GM21526 (cell line): ENCODE data around the gene PSMA1.
"Not testable (repeated sequence)": the region's sequence is repeated elsewhere in the genome, so short reads cannot be mapped to it uniquely, and the experiment has no call there.

Experiments used
- ATAC-seq: cut with Tn5 transposase; IDR thresholded peaks from one replicate; pipeline ENCODE4 v1.9.1; 2021; ENCODE audit warnings: moderate library complexity; ENCODE audit not compliant: unreplicated experiment, low FRiP score

Gene PSMA1

DNA sequence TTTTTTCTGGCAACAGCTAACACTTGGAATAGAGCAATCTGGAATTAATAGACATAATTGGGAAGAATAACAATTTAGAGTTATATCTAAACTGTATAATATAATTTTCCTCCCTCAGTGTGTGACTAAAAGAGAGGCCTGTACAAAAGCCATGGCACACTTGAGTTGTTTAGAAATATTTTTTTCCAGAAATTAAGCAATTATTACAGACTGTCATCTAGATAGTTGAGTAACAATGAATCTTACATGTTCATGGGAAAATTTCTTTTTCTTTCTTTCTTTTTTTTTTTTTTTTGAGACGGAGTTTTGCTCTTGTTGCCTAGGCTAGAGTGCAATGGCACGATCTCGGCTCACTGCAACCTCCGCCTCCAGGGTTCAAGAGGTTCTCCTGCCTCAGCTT, 15.0 kb upstream of the PSMA1 start:
- ATAC-seq: not testable (repeated sequence)

DNA sequence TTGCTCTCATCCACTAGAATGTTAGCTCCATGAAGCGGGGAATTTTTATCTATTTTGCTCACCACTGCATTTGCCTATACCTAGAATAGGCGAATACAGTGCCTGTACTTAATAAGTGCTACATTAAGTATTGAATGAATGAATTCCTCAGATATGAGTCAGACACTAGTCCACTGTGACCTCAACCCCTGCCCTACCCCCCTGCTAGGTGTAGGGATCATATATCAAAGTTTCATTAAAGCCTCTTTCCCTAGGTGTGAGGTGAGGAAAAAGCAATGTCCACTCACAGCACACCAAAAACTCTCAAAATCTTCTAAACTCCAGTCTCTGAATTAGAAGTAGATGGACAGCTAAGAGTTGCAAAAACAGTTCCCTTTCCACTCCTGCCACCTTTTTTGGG, 9.8 kb upstream of the PSMA1 start:
- no peak for ATAC-seq

- ATAC-seq: no peak
Measured at GRCh38 chr11:14529321-14529720, 9.1 kb upstream of the PSMA1 start.

GRCh38 chr11:14522801-14523200, 2.6 kb upstream of the PSMA1 start:
- ATAC-seq: no peak

DNA sequence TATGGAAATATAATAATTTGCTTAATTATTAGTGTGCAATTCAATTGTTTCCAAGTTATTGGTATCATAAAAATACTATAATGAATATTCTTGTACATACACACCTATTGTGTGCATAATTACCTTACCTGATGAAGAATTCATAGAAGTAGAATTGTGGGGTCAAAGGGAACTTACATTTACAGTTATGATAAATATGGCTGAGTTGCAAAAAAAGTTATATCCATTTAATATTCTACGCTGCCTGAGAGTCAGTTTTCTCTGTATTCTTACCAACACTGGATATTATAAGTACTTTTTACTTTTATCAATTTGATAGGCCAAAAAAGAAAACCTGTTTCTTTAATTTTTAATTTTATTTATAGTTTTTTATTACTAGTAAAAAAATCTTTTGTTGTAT, 2.1 kb upstream of the PSMA1 start:
- ATAC-seq: no peak

- ATAC-seq: no peak
Measured at GRCh38 chr11:14520747-14521151, 563 bp upstream of the PSMA1 start.

DNA sequence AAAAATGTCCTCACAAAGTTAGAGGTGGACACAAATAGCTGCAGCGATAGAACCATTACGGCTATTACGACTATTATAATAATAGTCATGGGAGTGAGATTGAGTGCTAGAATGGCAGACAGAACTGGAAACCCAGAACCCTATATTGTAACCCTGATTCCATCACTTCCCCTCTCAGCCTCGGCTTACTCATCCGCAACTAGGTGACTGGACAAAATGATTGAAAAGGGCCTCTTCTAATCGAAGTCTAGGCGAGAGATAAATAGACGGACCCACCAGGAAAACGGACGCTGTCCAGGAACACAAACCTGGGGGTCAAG, 629 bp downstream of the PSMA1 start:
- peak; percentile 10 for ATAC-seq

GRCh38 chr11:14518820-14519219, 1.4 kb downstream of the PSMA1 start:
- ATAC-seq: no peak

- no peak for ATAC-seq
Measured at GRCh38 chr11:14513800-14514199, 6.4 kb downstream of the PSMA1 start.

DNA sequence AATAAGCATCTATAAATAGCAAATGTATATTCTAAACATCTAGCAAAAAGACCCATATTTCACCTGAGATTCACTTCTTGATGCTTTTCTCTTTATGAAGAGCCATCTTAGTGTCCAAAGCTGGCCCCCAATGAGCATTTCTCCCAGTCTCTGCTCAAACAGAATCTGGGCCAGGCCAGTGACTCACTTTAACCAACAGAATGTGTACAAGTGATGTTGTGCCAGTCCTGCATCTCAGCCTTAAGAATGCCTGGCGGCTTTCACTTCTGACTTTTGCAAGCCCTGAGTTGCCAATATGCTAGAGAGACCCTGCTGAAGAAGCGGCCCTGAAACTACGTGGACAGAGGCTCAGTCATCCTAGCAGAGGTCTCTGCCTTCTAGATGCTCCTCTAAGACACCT, 13.7 kb downstream of the PSMA1 start:
- no peak for ATAC-seq

DNA sequence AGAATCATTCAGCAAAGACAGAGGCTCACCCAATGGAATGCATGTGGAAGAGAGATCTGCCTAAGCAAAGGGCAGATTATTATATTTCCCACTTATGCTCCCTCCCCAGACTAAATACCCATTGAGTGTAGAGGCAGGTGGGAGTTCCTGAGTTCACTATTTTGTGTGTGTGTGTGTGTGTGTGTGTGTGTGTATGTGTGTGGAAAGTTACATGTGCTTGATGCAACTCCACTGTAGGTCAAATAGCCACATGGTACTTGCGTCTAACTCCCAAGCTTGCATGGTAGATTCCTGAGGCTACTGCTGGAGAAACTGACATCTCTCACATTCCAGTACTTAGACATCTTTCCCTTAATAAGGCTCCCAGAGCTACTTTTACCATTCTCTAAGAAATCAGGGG, 17.2 kb downstream of the PSMA1 start:
- no peak for ATAC-seq

DNA sequence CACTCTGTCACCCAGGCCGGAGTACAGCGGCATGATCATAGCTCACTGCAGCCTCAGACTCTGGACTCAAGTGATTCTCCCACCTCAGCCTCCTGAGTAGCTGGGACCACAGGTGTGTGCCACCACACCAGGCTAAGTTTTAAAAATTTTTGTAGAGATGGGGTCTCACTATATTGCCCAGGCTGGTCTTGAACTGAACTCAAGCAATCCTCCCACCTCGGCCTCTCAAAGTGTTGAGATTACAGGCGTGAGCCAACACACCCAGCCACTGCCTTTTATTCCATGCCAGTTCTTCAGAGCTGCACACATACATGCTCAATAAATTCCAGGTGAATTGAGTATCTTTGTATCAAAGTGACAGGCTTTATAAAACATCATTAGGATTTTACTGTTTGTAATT, 18.1 kb downstream of the PSMA1 start:
- ATAC-seq: no peak

DNA sequence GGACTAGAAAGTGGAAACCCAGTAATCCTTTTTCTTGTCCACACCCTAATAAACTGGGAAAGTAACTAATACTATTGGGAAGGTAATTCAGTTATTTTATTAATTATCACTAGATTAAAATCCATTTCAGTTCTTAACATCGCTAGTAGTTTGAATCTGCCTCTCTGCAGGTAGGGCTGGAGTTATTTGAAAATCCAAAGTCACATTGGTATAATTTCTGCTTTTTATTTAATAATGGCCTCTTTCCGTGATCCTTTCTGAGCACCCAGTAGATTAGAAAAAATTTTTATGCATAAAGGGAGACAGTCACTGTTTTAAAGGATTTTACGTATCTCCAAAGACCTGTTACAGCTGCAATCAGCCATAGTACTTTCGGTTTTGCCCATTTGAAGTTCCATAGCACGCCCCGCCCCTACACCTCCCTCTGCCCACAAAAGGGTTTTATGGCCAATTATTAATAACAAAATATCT, 20.0 kb downstream of the PSMA1 start:
- peak; percentile 54 for ATAC-seq

DNA sequence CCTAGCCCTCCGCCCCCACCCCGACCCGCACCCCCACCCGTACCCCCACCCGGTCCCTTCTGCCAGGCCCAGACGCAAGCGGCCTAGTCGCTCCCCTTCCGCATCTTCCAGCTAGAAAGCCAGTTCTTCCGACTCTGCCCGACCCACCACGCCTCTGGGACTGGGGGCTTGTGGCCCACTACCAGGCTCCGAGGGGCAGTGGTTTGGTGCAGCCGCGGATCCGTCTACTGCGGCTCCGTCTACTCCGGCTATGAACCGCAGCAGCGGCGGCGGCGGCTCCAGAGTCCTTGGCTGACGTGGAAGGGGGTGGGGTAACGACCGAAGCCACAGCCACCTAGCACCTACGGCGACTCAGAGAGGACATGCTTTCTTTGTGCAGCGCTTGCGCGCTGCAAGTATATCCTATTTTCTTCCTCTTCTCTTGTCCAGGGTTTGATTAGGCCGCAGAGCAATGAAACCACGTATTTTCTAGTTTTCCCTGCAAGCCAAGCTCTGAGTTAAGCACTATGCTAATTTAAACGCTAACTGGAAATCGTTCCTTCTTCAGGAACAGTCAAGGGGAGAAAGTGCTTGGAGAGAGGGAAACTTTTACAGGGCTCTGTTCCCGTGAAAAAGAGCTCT, 20.5 kb downstream of the PSMA1 start, which contains the start of gene COPB1:
COPB1 (minus strand) TSS at position 252 of the 621 bp plus-strand sequence. CDS start 883 bp downstream, outside the sequence.
- ATAC-seq: peak; percentile 88

DNA sequence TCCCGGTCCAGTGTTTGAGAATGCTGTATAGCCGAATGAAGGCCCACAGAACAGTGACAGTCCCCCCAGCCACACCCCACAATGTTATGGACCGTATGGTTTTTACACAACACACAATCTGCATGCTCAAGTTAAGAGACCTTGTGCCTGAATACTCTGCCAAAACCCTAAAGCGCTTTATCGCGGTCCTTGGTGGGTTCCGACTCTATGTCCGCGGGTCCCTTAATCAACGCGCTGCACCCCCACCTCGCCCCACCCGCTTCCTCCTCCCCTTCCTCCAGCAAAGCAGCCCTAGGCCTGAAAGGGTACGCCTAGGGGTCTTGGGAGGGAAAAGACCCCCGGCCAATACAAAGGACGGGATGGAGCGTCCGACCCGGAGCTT, 21.0 kb downstream of the PSMA1 start:
- peak; percentile 22 for ATAC-seq

GRCh38 chr11:14480716-14481115, 39.5 kb downstream of the PSMA1 start:
- no peak for ATAC-seq

- ATAC-seq: no peak
Measured at GRCh38 chr11:14471127-14471526, 49.1 kb downstream of the PSMA1 start.

DNA sequence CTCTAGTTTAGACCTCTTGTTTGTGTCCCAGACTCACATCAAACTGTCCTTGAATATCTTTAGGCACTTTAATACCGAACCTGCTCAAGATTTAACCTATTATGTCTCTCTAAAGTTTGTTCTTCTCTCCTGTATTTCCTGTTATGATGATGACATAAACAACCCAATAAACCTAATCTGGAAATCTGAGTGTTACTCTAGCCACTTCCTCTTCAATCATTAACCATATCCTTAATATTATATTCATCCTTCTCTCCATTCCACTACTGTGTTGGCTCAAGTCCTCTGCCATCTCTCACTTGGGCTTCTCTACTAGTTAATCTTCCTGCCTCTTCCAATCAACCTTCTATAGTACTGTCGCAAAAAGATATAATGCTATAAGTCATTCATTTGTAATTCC, 56.6 kb downstream of the PSMA1 start:
- ATAC-seq: no peak

DNA sequence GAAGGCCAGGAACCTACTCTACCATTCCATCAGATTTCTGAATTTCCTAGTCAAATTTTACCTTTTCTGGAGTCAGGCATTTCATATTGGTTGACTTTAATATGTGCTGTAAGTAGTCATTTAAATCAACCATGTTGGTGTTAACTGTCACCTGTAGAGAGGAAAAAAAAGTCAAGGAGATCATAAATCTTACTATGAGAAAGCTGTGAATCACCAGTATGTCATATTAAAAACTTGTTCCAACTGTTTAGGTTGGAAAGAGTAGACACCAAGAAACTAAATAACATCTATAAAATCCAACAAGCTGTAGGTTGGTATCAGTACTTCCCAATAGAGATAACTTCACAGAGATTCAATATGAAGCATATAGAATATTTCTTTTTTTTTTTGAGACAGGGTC, 60.0 kb downstream of the PSMA1 start:
- ATAC-seq: no peak

- ATAC-seq: no peak
Measured at GRCh38 chr11:14458377-14458776, 61.8 kb downstream of the PSMA1 start.

DNA sequence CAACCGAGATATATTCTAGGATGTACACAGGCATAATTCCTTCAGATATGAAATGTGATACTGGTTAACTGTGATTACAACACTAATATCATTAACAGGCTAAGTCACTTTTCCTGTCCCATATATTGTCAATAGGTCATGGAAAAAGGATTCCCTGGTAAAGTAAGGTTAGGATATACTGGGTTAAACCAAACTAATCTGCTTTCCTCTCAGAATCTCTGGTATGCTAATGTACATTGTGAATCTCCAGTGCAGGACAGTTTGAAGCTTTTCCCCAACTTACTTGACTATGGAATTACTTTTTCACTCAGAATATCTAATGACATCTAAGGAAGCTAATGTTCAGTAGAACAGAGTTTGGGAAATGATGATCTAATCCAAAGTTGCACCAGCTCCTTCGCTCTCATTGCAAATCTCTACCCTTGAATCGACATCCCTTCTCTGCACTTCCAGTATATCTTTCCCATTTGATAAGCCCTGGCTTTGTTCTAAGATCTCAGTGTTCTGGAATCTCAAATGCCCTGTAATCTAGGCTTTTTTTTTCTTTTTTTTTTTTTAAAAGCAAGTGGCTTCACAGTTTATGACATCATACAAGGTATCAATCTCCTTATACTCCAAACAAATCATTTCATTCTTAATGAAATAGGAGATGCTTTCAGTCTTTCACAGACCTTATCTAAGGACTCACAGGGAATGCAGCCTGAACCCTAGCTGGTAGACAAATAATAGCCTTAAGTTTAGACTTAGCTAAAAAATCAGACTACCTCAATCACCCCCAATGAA, 64.3 kb downstream of the PSMA1 start:
- no peak for ATAC-seq
